Measurements from ENCODE around the gene ATP1A4. TPM values are rescaled to one million over a fixed set of nuclear protein-coding genes. Genes with fewer than 3 reads are reported as not detected.

The ATP1A4 gene
- not detected in 2 replicates for total RNA-seq

GRCh38 chr1:160151303-160151702 is at the start of gene ATP1A4:
Gene ATP1A4, plus strand, starts transcription at chr1:160151603. Its CDS starts 438 bp downstream, at chr1:160152041.

GRCh38 chr1:160115545-160116282 is 35.7 kb upstream of the ATP1A4 start, which contains the start of gene ATP1A2:
Gene ATP1A2, plus strand, starts transcription at chr1:160115759. Its CDS starts 103 bp downstream, at chr1:160115862.

GRCh38 chr1:160189649-160190625 is 38.5 kb downstream of the ATP1A4 start, which contains the start of gene CASQ1:
Gene CASQ1, plus strand, starts transcription at chr1:160190575. Its CDS starts 177 bp downstream, at chr1:160190752.

GRCh38 chr1:160205242-160206035 is 54.0 kb downstream of the ATP1A4 start, which contains the start of gene PEA15:
Gene PEA15, plus strand, starts transcription at chr1:160205384. Its CDS starts 6,161 bp downstream, at chr1:160211545.

Other genes with a start within 250 kb of the ATP1A4 start
- gene TAGLN2, start 226.1 kb upstream of the ATP1A4 start, total RNA-seq: 555 and 578 TPM in 2 replicates
- not detected in 2 replicates for gene IGSF9, start 206.0 kb upstream of the ATP1A4 start, total RNA-seq
- not detected in 2 replicates for gene SLAMF9, start 197.4 kb upstream of the ATP1A4 start, total RNA-seq
- gene PIGM, start 119.6 kb upstream of the ATP1A4 start, total RNA-seq: 1.7 and 2.7 TPM in 2 replicates
- not detected in 2 replicates for gene KCNJ10, start 81.4 kb upstream of the ATP1A4 start, total RNA-seq
- 0.71 TPM in 1 of 2 replicates, not detected in the other for gene KCNJ9, start 70.1 kb upstream of the ATP1A4 start, total RNA-seq
- 15.6 and 17.9 TPM in 2 replicates for gene IGSF8, start 53.0 kb upstream of the ATP1A4 start, total RNA-seq
- gene ATP1A2, start 35.8 kb upstream of the ATP1A4 start, total RNA-seq: not detected in 2 replicates
- gene CASQ1, start 39.0 kb downstream of the ATP1A4 start, total RNA-seq: not detected in 2 replicates
- 77.8 and 102 TPM in 2 replicates for gene PEA15, start 53.8 kb downstream of the ATP1A4 start, total RNA-seq
- gene DCAF8, start 110.9 kb downstream of the ATP1A4 start, total RNA-seq: 43.0 and 45.9 TPM in 2 replicates
- 44.1 and 111 TPM in 2 replicates for gene PEX19, start 133.5 kb downstream of the ATP1A4 start, total RNA-seq
- 275 and 281 TPM in 2 replicates for gene COPA, start 191.6 kb downstream of the ATP1A4 start, total RNA-seq
- 86.8 TPM in 2 replicates for gene NCSTN, start 191.8 kb downstream of the ATP1A4 start, total RNA-seq
- not detected in 2 replicates for gene NHLH1, start 215.5 kb downstream of the ATP1A4 start, total RNA-seq
- gene VANGL2, start 249.0 kb downstream of the ATP1A4 start, total RNA-seq: not detected in 2 replicates

Data from myometrial cell (primary cell).